Activated CD8-positive, alpha-beta memory T cell treated with anti-CD3 and anti-CD28 coated beads, Interleukin-2, amount 50 U/mL, for 4 hours (primary cell): ENCODE data around the gene KRT83.
"Not testable (repeated sequence)": the region's sequence is repeated elsewhere in the genome, so short reads cannot be mapped to it uniquely, and the experiment has no call there.

ENCODE experiments used
- DNase-seq: peaks from one replicate; pipeline ENCODE4 v3.0.0-alpha.2; 2020

Gene KRT83

GRCh38 chr12:52331039-52331438 lies 9.8 kb upstream of the KRT83 start:
- DNase-seq, result no peak

- no peak for DNase-seq
Measured at GRCh38 chr12:52327830-52328500, 6.8 kb upstream of the KRT83 start.

DNA sequence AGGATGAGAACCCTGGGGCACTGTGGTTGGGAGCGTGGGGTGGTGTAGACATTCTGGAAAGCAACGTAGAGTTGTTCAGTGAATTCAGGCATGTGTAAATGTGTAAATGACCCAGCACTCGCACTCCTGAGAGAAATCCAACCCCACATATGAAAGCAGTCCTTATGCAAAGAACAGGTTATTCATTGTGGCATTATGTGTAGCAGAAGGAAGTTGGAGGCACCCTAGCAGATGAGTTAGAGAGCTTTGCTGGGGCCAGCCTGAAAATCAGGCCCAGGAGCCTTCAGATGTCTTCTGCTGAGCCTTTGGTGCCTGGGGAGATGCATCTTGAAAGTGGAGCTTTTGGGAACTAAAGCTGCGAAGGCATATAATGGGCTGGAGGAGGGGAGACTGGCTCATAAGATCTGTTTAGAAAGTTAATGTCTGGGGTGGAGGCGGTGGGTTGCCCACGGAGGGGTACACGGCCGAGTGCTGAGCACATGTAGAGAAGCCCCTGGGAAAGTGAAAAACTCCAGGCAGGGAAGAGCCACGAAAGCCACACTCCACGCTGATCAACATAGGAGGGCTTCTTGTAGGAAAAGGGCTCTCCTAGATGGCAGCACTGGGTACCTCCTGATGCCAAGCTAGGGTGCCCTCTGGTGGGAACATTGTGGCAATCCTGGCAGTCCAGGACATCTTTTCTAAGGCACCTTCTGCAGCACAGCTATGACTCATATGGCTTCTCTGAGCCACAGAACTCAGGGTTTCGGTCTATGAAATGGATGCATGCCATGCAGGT lies 6.0 kb upstream of the KRT83 start:
- DNase-seq, result peak; percentile 78

GRCh38 chr12:52324153-52324444 lies 2.9 kb upstream of the KRT83 start:
- DNase-seq, result no peak

GRCh38 chr12:52323416-52324152 lies 2.4 kb upstream of the KRT83 start:
- no peak for DNase-seq

DNA sequence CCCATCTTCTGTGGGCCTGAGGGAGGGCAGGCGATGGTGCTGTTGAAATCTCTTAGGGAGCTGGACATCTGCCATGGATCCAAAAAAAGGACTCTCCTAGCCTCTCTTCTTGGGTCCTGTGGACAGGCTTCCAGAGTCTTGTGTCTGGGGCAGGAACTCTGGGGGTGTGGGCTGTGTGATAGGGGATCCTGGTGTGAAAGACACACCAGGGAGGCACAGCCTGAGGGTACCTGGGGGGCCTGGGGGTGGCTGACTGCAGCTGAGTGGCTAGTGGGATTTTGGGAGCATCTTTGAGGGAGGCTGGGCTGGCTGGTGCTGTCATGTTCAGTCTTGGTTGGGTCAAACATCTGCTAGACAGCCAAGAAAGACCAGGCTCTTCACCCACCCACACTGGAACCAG lies 1.8 kb upstream of the KRT83 start:
- no peak for DNase-seq

- no peak for DNase-seq
Measured at GRCh38 chr12:52322069-52322468, 871 bp upstream of the KRT83 start.

GRCh38 chr12:52321418-52321817 lies 220 bp upstream of the KRT83 start:
- no peak for DNase-seq

- no peak for DNase-seq
Measured at GRCh38 chr12:52319097-52319496, 2.1 kb downstream of the KRT83 start.

DNA sequence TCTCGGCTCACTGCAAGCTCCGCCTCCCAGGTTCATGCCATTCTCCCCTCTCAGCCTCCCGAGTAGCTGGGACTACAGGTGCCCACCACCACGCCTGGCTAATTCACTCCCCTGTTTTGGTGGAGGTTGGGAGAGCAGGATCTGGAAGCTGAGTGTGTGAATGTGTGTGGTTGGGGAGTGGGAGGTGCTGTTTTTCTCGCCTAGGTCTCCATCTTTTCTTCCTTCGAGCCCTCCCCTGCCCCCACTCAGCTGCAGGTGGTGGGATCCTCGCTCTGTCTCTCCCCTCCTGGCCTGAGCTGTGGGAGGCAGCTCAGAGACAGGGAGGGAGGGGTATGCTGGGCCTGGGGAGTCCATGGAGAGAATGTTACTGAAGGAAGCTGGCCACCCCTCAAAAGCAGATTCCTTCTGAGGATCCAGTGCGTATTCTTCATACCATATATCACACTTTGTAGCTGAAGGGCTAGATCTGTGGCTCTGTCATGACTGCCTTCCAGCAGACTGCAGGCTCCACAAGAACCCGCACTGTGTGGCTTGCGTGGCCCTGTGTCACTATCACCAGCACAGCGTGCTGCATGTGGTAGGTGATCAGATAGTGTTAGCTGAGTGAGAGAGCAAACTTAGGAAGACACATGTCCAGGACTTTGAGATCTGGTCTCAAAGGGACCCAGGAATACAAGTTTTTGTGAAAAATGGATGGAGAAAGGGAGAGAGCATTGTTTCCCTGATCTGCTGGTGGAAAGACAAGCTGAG lies 2.8 kb downstream of the KRT83 start:
- DNase-seq, result no peak

- no peak for DNase-seq
Measured at GRCh38 chr12:52317468-52318052, 3.6 kb downstream of the KRT83 start.

GRCh38 chr12:52316701-52317100 lies 4.5 kb downstream of the KRT83 start:
- no peak for DNase-seq

GRCh38 chr12:52316290-52316689 lies 4.9 kb downstream of the KRT83 start:
- no peak for DNase-seq

DNA sequence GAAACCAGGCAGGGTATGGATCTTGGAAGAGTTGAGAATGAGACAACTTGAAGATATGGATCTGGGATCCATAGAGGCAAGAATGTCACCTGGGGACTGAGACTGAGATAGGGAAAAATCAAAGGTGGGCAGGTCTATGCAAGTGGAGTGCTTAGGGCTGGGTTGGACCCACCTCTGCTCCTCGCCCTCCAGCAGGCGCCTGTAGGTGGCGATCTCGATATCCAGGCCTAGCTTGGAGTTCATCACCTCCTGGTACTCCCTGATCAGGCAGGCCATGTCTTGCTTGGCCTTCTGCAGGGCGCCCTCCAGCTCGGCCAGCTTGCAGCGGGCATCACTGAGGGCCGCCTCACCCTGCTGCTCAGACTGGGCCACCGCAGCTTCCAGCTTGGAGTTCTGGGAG lies 5.5 kb downstream of the KRT83 start:
- not testable (repeated sequence) for DNase-seq

DNA sequence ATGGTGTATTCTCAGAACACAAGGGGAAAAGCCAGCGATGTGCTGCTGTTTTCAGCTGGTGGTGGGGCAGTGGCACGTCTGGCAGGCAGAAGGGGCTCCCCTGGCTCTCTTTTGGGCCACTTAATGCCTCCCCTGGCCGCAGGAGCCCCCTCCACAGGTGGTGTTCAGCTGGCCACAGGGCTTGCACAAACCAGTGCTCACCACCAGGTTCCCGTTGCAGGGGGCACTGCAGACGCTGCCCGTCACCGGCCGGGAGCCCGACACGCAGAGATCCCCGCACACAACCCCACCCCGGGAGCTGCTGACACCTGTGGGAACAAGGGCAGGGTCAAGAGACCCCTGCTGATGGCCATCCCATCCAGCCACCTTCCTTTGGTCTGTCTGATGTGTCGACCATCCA lies 6.7 kb downstream of the KRT83 start:
- DNase-seq, result no peak

GRCh38 chr12:52313926-52314325 lies 7.3 kb downstream of the KRT83 start:
- DNase-seq, result no peak

GRCh38 chr12:52313461-52313860 lies 7.7 kb downstream of the KRT83 start:
- DNase-seq, result no peak

DNA sequence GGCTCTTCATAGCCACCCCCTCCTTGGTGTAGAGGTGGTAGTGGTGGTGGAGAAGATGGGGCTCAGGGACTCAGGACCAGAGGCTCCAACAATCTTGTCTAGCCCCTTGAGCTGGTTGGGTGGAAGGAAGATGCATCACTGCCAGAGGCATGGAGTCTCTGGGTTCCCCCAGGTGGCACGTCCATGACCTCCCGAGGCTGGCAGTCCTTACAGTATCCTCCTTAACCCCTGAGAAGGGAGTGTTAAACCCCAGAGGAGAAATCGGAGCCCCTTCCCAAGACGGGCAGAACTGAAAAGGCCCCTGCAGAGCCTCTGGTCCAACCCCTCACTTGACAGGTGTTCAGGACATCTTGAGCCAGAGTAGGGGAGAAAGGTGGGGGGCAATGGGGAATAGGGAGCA lies 9.1 kb downstream of the KRT83 start:
- DNase-seq, result no peak

DNA sequence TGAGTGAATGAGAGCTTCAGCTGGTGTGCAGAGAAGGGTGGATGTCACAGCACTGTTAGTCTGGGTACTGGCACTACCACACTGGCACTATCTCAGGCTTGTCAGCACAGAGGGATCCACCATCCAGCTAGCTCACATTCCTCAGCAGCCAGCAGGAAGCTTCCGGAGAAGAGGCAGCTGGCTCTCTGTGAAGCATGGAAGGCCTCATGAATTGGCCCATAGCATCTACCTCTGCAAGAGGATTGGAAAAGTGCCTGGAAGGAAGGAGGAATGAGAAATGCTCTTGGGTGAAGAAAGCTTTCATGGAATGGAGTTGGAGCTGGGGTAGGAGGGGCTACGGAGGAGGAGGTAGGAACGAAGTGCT lies 9.9 kb downstream of the KRT83 start:
- DNase-seq, result no peak

DNA sequence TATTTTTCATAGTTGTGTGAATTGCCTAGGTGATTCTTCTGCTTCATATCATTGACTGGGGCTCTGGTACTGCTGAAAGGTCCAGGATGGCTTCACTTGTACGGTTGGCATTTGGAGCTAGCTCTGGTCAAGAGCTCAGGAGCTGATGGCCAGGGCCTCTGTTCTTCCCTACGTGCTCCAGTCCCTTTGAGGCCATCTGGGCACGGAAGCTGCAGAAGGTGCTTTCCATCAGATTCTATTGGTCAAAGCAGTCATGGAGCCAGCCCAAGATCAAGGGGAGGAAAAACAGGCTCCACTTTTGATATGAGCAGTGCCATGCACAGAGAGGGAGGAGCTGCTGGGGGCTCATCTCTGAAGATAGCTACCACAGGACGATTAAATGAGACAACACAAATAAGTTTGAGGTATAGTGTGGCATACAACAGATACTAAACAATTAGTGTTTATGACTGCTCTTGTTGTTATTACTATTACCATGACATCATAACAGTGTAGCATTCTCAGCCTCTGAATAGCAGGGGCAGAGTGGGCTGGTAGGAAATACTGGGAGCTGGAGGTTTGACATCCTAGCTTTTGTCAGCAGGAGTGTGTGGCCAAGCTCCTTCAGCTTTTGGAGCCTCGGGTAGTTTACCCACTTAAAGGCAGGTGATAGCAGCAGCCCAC lies 10.4 kb downstream of the KRT83 start:
- no peak for DNase-seq

GRCh38 chr12:52308806-52309425 lies 12.3 kb downstream of the KRT83 start:
- no peak for DNase-seq
